Hepatic stellate cell (primary cell): ENCODE measurements around the gene SMIM38.
A peak's percentile ranks its signal among the peaks of the same experiment; 100 is the strongest.
"Not testable (repeated sequence)": the region's sequence is repeated elsewhere in the genome, so short reads cannot be mapped to it uniquely, and the experiment has no call there.

Source experiments
- DNase-seq: peaks from one replicate; pipeline ENCODE4 v3.0.0; 2011; ENCODE audit warnings: low spot score

Gene SMIM38

DNA sequence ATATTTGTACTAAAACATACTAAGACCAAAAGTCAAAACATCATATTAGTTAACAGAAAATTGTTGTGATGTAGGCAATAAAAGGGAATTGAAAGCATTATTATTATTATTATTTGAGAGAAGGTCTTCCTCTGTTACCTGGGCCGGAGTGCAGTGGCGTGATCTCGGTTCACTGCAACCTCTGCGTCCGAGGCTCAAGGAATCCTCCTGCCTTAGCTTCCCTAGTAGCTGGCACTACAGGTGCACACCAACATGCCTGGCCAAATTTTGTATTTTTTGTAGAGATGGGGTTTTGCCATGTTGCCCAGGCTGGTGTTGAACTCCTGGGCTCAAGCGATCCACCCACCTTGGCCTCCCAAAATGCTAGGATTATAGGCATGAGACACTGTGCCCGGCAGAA is 15.6 kb upstream of the SMIM38 start:
- DNase-seq = not testable (repeated sequence)

DNA sequence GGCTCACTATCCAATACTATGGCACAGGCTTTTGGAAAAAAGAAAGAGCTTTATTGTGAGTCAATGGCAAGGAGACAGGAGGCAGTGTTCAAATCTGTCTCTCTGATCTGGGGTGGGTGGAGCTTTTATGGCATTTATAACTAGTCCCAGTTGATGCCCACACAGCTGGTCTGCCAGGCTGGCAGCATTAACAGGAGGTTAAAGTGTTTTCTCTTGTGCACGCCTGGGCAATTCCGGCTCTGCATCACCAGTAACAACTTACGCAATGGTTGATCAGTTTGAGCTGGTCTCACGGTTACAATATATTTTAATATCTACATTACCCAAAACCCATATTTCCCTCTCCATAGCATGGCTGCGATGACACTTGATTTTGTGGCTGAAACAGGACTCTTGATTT is 15.1 kb upstream of the SMIM38 start:
- no peak for DNase-seq

- DNase-seq = no peak
Measured at GRCh38 chr11:69141742-69142141, 14.0 kb upstream of the SMIM38 start.

DNA sequence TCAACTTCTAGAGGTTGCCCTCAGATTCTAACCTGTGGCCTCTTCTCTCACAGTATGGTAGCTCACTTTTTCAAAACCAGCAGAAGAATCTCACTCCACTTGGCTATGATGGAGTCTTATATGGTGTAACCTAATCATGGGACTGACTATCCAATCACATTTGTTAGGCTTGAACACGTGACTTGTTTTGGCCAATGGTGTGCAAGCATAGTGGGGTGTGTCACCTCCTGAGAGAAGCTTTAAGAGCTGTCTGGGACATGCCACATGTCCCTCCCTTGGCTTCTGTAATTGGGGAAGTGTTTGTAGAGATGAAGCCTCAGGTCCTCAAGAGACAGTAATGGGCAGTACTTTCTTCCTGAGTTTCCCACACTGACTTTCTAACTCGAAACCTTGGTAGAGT is 12.8 kb upstream of the SMIM38 start:
- no peak for DNase-seq

DNA sequence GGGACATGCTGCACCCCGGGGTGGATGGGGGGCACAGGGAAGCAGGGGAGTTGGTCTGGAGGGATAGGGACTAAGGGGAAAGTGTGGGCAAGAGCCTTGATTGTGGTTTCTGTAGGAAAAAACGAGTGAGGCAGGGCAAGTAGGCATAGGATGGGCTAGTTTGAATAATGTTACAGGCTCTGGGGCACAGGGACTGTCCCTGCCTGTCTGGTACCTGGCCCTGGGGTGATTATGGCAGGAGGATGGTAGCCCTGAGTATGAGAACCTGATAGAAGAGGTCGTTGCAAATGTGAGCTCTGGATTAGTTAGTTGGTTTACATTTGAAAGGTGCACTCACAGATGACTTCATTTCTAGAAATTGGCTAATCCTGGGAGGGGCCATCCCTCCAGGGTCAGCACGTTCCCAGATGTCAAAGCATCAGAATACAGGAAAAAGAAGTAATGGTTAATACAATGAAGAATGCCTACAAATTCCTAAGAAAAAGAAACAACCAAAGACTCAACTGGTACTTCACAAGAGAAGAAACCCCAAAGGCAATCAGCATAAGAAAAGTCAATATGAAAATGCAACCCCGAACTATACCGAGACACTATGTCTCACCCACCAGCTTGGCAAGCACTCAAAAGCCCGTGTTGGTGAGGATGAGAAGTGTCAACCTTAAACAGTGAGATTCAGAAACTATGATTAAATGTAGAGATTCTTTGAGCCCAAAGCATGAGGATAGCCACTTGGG is 11.3 kb upstream of the SMIM38 start:
- no peak for DNase-seq

DNA sequence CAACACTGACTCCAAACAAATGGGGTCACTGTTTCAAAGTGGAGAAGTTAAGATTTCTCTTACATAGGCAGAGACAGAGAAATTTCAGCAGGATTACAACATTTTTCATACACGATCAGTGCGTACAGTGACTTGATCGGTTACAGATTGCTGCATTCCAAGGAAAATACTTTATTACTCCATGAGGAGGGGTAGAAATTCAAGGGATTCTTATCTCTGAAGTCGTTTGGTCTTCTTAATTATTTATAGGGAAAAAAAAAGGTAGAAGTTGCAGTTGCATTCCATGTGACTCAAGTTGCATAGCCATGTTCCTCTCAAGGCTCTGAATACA is 10.7 kb upstream of the SMIM38 start:
- no peak for DNase-seq

DNA sequence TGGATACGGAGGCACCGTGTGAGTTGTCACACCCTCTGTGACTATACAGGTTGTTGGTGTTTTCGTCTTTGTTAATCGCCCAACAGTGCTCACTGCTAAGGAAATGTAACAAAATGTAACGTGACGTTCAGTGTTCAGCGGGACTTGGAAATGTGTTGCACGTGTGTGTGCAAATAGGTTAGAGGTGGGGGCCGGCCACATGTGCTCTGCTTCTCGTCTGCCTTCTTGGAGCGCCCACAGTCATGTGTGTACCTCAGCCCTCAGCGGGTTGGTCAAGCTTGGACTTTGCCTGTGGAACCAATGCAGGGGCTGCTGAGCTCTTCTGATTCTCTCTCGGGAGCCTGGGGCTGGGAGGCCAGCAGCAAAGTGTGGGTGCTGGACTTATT is 7.4 kb upstream of the SMIM38 start:
- DNase-seq = no peak

DNA sequence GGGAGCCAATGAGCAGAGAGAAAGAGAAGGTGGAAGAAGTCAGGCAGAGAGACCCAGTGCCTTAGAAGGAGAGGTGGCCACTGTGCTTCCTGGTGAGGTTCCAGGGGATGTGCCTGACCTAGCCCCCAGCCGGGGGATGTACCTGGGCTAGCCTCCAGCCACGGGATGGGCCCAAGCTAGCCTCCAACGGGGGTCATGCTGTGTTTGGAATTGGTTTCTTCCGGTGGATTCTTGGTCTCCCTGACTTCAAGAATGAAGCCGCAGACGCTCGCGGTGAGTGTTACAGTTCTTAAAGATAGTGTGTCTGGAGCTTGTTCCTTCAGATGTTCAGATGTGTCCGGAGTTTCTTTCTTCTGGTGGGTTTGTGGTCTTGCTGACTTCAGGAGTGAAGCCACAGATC is 6.9 kb upstream of the SMIM38 start:
- DNase-seq = no peak

- DNase-seq = not testable (repeated sequence)
Measured at GRCh38 chr11:69149338-69150045, 6.2 kb upstream of the SMIM38 start.

GRCh38 chr11:69150175-69150574 is 5.6 kb upstream of the SMIM38 start:
- no peak for DNase-seq

DNA sequence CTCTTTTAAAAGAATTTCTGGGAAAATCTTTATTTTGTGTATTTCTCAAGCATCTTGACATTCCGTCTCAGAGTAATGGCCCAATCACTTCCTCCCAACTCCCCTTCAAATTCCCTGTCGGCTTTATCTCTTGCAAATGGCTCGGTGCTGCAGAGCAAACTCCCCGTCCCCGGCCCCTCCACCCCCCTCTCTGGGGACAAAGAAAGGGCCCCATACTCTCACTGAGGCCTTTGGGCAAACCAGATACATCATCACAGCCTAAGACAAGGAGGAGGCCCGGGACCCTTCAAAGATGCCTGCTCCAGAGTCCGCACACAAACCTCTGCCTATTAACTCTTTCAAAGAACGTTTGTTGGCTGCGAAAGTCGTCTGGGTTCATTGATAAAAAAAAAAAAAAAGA is 3.9 kb upstream of the SMIM38 start:
- no peak for DNase-seq

DNA sequence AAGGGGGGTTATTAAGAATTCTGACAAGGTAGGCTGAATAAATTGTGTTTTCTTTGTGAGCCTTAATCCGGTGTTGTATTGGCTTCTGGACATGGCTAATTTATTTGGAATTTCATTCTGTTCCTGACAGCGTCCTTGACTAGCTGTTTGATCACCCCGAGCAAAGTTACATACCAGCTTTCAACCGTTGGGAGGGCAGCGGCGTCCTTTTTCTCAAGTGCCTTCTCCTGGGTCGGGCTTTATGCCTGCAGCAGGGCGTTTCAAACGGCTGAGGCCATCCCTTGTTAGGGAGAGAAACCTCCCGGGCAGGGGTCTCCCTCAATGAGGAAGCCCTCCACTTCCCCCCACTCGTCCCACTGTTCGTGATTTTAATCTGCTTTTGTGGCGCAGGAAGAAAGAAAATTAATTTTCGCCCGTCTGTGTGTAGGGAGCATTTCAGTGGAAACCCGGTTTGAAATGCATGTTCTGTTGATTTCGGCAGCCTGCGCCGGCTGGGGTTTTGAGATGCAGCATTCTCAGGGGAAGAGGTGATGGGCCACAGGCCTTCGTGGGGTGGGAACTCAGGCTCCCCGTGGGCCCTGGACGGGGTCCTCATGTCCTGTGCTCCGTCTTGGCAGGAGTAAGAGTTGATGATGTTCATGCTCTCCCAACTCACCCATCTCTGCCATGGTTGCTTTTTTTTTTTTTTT is 2.9 kb upstream of the SMIM38 start:
- no peak for DNase-seq

DNA sequence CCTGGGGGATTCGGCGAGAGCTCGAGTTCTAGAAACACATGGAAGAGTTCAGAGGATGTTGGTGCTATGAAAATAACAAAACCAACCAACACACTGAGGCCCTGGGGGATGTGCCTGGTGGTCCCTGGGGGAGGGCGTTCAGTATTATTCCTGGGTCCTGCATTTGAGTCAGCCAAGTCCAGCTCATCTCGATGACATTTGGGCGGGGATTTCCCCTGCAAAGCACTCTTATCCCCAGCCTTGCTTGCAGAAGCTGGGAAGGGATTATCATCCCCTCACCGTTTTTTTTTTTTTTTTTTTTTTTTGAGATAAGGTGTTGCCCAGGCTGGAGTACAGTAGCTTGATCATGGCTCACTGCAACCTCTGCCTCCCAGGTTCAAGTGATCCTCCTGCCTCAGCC is 2.1 kb upstream of the SMIM38 start:
- DNase-seq = no peak

DNA sequence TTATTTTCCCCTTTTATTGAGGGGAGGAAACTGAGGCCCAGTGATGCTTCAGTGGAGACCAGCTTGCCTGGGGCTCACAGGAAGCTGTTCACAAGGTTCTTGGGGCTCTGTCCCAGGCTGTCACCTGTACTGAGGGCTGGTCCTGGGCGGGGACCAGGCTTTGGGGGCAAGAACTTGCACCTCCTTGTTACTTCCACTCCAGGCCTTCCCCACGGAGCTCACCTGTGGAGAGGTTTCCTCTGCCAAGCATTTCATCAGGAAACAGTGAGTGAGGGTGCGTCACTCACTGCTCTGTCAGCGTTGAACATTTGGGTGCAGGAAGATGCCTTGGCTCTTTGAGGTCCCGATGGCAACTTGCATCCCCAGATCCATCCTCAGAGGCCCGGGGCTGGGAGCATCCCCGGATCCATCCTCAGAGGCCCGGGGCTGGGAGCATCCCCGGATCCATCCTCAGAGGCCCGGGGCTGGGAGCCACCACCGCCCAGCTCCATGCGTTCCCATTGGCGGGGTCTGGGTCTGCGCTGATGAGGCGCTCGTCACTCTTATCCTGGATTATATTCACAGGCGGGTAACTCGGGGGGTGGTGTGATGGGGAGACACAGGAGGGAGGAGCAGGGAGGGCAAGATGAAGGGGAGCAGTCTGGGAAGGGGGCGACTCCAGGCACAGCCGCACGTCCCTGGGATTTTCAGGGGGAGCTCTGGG is 1.4 kb upstream of the SMIM38 start:
- no peak for DNase-seq

DNA sequence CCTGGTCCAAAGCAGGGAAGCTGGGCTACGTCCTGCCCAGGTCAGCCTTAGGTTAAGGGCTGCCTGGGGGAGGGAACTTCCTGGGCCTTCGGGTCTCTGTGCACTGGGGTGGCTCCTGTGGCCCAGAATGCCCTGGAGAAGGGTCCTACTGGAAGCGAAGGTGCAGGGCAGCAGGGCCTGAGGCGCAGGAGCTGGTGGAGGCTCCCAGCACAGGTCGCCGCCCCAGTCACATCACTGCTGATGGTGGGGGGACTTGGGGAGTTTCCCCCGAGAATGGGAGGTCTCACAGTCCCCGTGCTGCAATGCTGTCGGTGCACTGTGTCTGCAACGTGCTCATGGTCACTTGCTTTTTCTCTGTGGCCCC is 815 bp upstream of the SMIM38 start:
- DNase-seq = no peak

- DNase-seq = no peak
Measured at GRCh38 chr11:69156235-69156639, 502 bp downstream of the SMIM38 start.

DNA sequence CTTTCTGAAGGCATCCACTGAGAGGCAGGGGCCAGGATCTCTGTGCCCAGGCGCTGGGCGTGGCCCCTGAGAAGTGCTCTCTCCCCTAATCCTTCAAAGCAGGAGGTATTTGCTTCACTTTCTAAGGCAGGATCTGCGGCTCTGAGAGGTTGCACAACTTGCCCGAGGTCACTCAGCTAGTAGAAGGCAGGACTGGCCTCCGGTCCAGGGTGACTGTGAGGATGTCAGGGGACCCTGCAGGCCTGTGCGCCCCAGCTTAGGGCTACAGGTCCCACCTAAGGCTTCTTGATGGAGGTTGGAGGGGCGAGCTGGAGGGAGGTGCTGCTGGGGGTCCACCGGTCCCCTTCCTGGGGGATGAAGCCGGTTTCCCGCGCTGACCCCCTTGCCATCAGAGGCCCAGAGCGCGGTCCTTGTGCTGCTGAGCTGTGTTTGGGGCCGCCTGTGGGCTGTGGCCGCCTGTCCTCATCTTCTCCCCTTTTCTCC is 979 bp downstream of the SMIM38 start:
- no peak for DNase-seq

DNA sequence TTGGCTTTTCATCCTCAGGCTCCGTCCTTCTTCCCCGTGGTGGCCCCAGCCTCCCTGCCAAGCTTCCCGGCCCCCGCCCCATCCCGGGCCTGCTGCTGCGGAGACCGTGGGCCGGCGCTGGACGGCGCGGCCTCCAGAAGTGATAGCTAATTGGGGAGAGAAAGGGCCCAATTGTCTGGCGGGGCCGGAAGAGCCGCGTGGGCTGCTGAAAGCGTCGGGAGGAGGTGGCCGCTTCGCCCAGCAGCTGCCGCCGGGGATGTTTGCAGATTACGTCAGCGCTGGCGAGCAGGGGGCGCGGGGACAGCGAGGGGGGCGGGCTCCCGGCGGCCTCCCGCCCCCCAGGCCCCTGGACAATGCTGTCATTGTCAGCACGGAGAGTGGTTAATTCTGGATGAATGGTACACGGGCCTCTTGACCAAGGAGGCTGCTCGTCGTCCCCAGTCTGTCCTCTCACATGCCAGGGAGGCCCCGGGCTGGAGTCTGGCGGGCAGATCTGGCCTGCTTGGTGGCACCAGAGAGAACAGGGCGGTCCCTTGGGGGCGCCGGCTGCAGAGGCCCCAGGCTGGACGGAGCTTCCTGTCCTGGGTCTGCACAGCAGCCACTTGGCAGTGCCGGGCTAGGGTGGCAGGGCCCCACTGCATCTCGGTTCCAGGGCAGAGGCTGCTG is 1.6 kb downstream of the SMIM38 start:
- DNase-seq = peak; percentile 72

- no peak for DNase-seq
Measured at GRCh38 chr11:69157822-69158231, 2.1 kb downstream of the SMIM38 start.

DNA sequence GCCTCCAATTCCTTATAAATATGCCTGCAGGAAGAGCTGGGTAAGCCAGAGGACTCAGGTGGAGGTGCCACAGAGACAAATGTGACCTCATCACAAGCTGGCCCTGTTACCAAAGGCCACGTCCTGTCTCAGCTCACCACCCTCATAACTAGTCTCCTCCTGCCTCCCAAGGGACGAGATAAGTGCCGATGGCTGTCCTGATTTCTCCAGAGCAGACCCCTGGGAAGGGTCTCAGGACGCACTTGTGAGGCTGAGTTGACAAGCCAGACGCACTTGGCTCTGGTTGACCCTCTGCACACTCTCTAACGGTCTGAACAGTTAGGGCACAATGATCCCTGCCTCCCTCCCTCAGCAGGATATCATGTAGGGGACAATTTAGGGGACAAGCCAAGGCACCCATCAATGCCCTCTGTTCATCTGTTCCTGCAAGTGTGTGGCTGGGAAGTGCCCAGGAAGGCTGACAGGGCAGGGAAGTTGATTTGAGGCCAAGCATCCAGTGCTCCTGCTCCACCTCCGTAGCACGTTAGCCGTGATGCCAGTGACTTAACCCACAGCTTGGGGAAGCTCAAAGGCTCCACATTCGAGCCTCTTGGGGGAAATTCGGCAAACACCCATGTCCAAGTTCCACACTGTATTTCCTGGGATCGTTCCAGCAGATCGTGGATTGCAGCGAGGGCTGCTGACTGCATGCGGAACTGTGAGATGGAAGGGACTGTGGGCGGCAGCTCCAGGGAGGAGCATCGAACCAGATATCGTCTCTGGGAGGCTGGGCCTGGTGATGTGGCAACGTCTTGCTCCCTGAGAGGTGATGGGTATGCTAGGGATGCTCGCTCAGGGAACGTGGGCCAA is 2.8 kb downstream of the SMIM38 start:
- no peak for DNase-seq

GRCh38 chr11:69159150-69159852 is 3.6 kb downstream of the SMIM38 start:
- no peak for DNase-seq
